Naive thymus-derived CD4-positive, alpha-beta T cell (primary cell): ENCODE measurements around the gene DEAF1. TPM values are rescaled to one million over a fixed set of nuclear protein-coding genes. Genes with fewer than 3 reads are reported as not detected.

Source experiments
- ATAC-seq: fragments of 150-1000 bp; cut with Tn5 transposase; 2 replicates; pipeline ENCODE4 v1.10.0; 2021; ENCODE audit warnings: mild to moderate bottlenecking, moderate library complexity
- CTCF ChIA-PET: fragments of 350-600 bp; sonication (Branson Sonifier 250); formaldehyde crosslinking; loops from one replicate; lab custom pipeline; 2021; ENCODE audit warnings: antibody characterized with exemption; lab: Charles Lee
- POLR2A ChIA-PET: fragments of 350-600 bp; sonication (Branson Sonifier 250); formaldehyde crosslinking; loops from one replicate; lab custom pipeline; 2021; ENCODE audit warnings: antibody characterized with exemption, inconsistent platforms; lab: Charles Lee
- DNase-seq, 9 donors: peaks; one replicate each; pipeline versions ENCODE4 v3.0.0 to v3.0.0-alpha.2; 2020 to 2022; ENCODE audit warnings: mixed read lengths in 1 of 9
- H3K27ac ChIP-seq: one replicate; pipeline ENCODE4 v1.7.0; 2013; ENCODE audit warnings: mild to moderate bottlenecking, low read depth, low read length, moderate library complexity
- H3K27me3 ChIP-seq, 2 donors: one replicate each; pipeline ENCODE4 v1.7.0; 2013; ENCODE audit warnings: low read length in 2 of 2, mild to moderate bottlenecking in 2 of 2, moderate library complexity in 2 of 2; ENCODE audit not compliant: control insufficient read depth in 2 of 2, insufficient read depth in 2 of 2
- H3K36me3 ChIP-seq, 3 experiments: 1 replicate in 2 of 3; 2 replicates in 1 of 3; pipeline ENCODE4 v1.7.0; 2013; ENCODE audit warnings: low read length in 3 of 3, mild to moderate bottlenecking in 3 of 3, moderate library complexity in 1 of 3; ENCODE audit not compliant: insufficient read depth in 3 of 3, control insufficient read depth in 2 of 3
- H3K4me1 ChIP-seq, 2 donors: one replicate each; pipeline ENCODE4 v1.7.0; 2013; ENCODE audit warnings: low read length in 2 of 2, mild to moderate bottlenecking in 2 of 2, moderate library complexity in 1 of 2; ENCODE audit not compliant: control insufficient read depth in 2 of 2, insufficient read depth in 2 of 2
- H3K4me3 ChIP-seq: 2 replicates; pipeline ENCODE4 v1.7.0; 2013; ENCODE audit warnings: mild to moderate bottlenecking, low read length
- H3K9me3 ChIP-seq, 3 experiments: 1 replicate in 2 of 3; 2 replicates in 1 of 3; pipeline ENCODE4 v1.7.0; 2013; ENCODE audit warnings: low read length in 3 of 3; ENCODE audit not compliant: control insufficient read depth in 2 of 3
- H3K27ac Mint-ChIP-seq, 9 donors: one replicate each; pipeline ENCODE4 v1.8.0; 2020 to 2022; ENCODE audit warnings: mixed read lengths in 9 of 9, mild to moderate bottlenecking in 8 of 9, moderate library complexity in 5 of 9, inconsistent platforms in 2 of 9
- H3K27me3 Mint-ChIP-seq, 5 donors: one replicate each; pipeline ENCODE4 v1.8.0; 2021 to 2022; ENCODE audit warnings: mixed read lengths in 5 of 5, mild to moderate bottlenecking in 1 of 5
- H3K36me3 Mint-ChIP-seq, 5 donors: one replicate each; pipeline ENCODE4 v1.8.0; 2020 to 2022; ENCODE audit warnings: mixed read lengths in 5 of 5, mild to moderate bottlenecking in 3 of 5, inconsistent platforms in 1 of 5
- H3K4me1 Mint-ChIP-seq, 7 donors: one replicate each; pipeline ENCODE4 v1.8.0; 2020 to 2022; ENCODE audit warnings: mixed read lengths in 7 of 7, mild to moderate bottlenecking in 3 of 7, inconsistent platforms in 1 of 7
- H3K4me3 Mint-ChIP-seq, 10 donors: one replicate each; pipeline ENCODE4 v1.8.0; 2020 to 2022; ENCODE audit warnings: mild to moderate bottlenecking in 10 of 10, mixed read lengths in 10 of 10, moderate library complexity in 6 of 10, inconsistent platforms in 2 of 10
- H3K9me3 Mint-ChIP-seq, 11 donors: one replicate each; pipeline ENCODE4 v1.8.0; 2020 to 2022; ENCODE audit warnings: mixed read lengths in 11 of 11, mild to moderate bottlenecking in 4 of 11, inconsistent platforms in 1 of 11, moderate library complexity in 1 of 11
- intact Hi-C, 2 donors: fragments of 100-400 bp; cut with micrococcal nuclease; formaldehyde crosslinking; loops; one replicate each; pipeline ENCODE4 v1.15.1; 2023
- polyA plus RNA-seq, 2 donors: library from polyadenylated mRNA; unstranded; fragments of 300-500 nt; fragmentation: Illumina TruSeq; gene quantifications; one replicate each; pipeline ENCODE4 v1.2.3, GENCODE V29; 2021
- total RNA-seq, 6 experiments: library from RNA in 5 of 6; stranded (reverse) in 5 of 6; gene quantifications; 1 replicate in 5 of 6; 2 replicates in 1 of 6; pipeline ENCODE4 v1.2.3 and lab custom pipeline; 2021 to 2026

Gene DEAF1
- total and polyA plus RNA-seq, 7 experiments from 2014 or later = 33.0 to 117 (median 54.2) TPM

GRCh38 chr11:624705-625635 is 70.1 kb downstream of the DEAF1 start, which contains the start of gene CDHR5:
TSS of gene CDHR5 (minus strand) at chr11:624955. CDS start at chr11:624902, 53 bp downstream.
- Mint-ChIP-seq H3K27me3 (peaks cover 21 to 25% (median 22%) of the 10 kb centered on the region in 5 donors), H3K27ac (no peak within 1 kb of the TSS), H3K9me3 (peaks cover 0 to 5% (median 0%) of the 10 kb centered on the region in 11 donors), H3K36me3 (peaks cover 0 to 5% (median 0%) of the 10 kb centered on the region in 5 donors), H3K4me3 (peak within 1 kb of the TSS in 1 of 10 donors; percentile 52), H3K4me1 (peaks cover 17 to 23% (median 20%) of the 10 kb centered on the region in 7 donors)
- POLR2A ChIA-PET = interaction anchor here (1.0 kb wide), 1 partner anchor 74 kb away, joined by 3 read pairs; no protein-coding TSS in a partner anchor
- DNase-seq (no peak), ATAC-seq (no peak)
- no peaks in the 10 kb centered on the region for H3K36me3 ChIP-seq
- CTCF ChIA-PET = no interaction called here
- peaks cover 0 to 7% of the 10 kb centered on the region in 2 donors for H3K4me1 ChIP-seq
- no peak within 1 kb of the TSS for H3K27ac ChIP-seq
- intact Hi-C loops = no loop called here
- H3K9me3 ChIP-seq = no peaks in the 10 kb centered on the region
- H3K4me3 ChIP-seq = no peak within 1 kb of the TSS
- H3K27me3 ChIP-seq = no peaks in the 10 kb centered on the region

GRCh38 chr11:623999-624704 is 70.9 kb downstream of the DEAF1 start:
- H3K4me3 ChIP-seq = no peak overlapping the region
- no peak overlapping the region for H3K27ac ChIP-seq
- Mint-ChIP-seq H3K4me1 (peaks cover 11 to 17% (median 15%) of the 10 kb centered on the region in 7 donors), H3K36me3 (peaks cover 0 to 5% (median 0%) of the 10 kb centered on the region in 5 donors), H3K27ac (no peak overlapping the region), H3K27me3 (peaks cover 17 to 20% (median 17%) of the 10 kb centered on the region in 5 donors), H3K4me3 (no peak overlapping the region), H3K9me3 (peaks cover 0 to 5% (median 0%) of the 10 kb centered on the region in 11 donors)
- DNase-seq = peak in 1 of 9 donors; percentile 6
- no peaks in the 10 kb centered on the region for H3K9me3 ChIP-seq
- no peak for ATAC-seq
- no peaks in the 10 kb centered on the region for H3K27me3 ChIP-seq
- H3K4me1 ChIP-seq = peaks cover 0 to 7% of the 10 kb centered on the region in 2 donors
- POLR2A ChIA-PET = interaction anchor here (1.0 kb wide), 1 partner anchor 73 kb away, joined by 3 read pairs; no protein-coding TSS in a partner anchor
- CTCF ChIA-PET = interaction anchor here (0.5 kb wide), 1 partner anchor 107 kb away, joined by 5 read pairs; no protein-coding TSS in a partner anchor
- intact Hi-C loops = no loop called here
- H3K36me3 ChIP-seq = no peaks in the 10 kb centered on the region

GRCh38 chr11:623349-623869 is 71.6 kb downstream of the DEAF1 start:
- ChIA-PET CTCF (interaction anchor here (0.5 kb wide), 1 partner anchor 108 kb away, joined by 5 read pairs; no protein-coding TSS in a partner anchor), POLR2A (no interaction called here)
- Mint-ChIP-seq H3K9me3 (peaks cover 0 to 5% (median 0%) of the 10 kb centered on the region in 11 donors), H3K4me1 (peaks cover 4 to 10% (median 7%) of the 10 kb centered on the region in 7 donors), H3K27ac (peak overlapping the region in 1 of 9 donors; percentile 33), H3K27me3 (peaks cover 10 to 14% (median 10%) of the 10 kb centered on the region in 5 donors), H3K36me3 (peaks cover 0 to 5% (median 0%) of the 10 kb centered on the region in 5 donors), H3K4me3 (no peak overlapping the region)
- Histone ChIP-seq H3K4me1 (peaks cover 0 to 4% of the 10 kb centered on the region in 2 donors), H3K27ac (no peak overlapping the region), H3K9me3 (no peaks in the 10 kb centered on the region), H3K27me3 (no peaks in the 10 kb centered on the region), H3K36me3 (no peaks in the 10 kb centered on the region), H3K4me3 (no peak overlapping the region)
- no peak for ATAC-seq
- DNase-seq = peak in 1 of 9 donors; percentile 4
- intact Hi-C loops = no loop called here

GRCh38 chr11:621838-622237 is 73.2 kb downstream of the DEAF1 start:
- no peaks in the 10 kb centered on the region for H3K36me3 Mint-ChIP-seq
- POLR2A ChIA-PET = no interaction called here
- no peaks in the 10 kb centered on the region for H3K27me3 ChIP-seq
- ATAC-seq = no peak
- peaks cover 0 to 2% (median 0%) of the 10 kb centered on the region in 7 donors for H3K4me1 Mint-ChIP-seq
- peaks cover 0 to 5% (median 0%) of the 10 kb centered on the region in 5 donors for H3K27me3 Mint-ChIP-seq
- no peak overlapping the region for H3K27ac ChIP-seq
- no peak overlapping the region for H3K4me3 Mint-ChIP-seq
- CTCF ChIA-PET = no interaction called here
- no peaks in the 10 kb centered on the region for H3K36me3 ChIP-seq
- H3K4me1 ChIP-seq = no peaks in the 10 kb centered on the region
- H3K9me3 ChIP-seq = no peaks in the 10 kb centered on the region
- H3K4me3 ChIP-seq = no peak overlapping the region
- intact Hi-C loops = no loop called here
- DNase-seq = peak in 1 of 9 donors; percentile 6
- H3K27ac Mint-ChIP-seq = no peak overlapping the region
- no peaks in the 10 kb centered on the region for H3K9me3 Mint-ChIP-seq

- Mint-ChIP-seq H3K36me3 (no peaks in the 10 kb centered on the region), H3K27me3 (peaks cover 0 to 5% (median 0%) of the 10 kb centered on the region in 5 donors), H3K4me1 (peaks cover 0 to 8% (median 3%) of the 10 kb centered on the region in 7 donors), H3K9me3 (no peaks in the 10 kb centered on the region), H3K4me3 (no peak overlapping the region), H3K27ac (no peak overlapping the region)
- no peaks in the 10 kb centered on the region for H3K36me3 ChIP-seq
- ChIA-PET CTCF (no interaction called here), POLR2A (no interaction called here)
- H3K9me3 ChIP-seq = no peaks in the 10 kb centered on the region
- H3K4me1 ChIP-seq = no peaks in the 10 kb centered on the region
- intact Hi-C loops = no loop called here
- peak in 1 of 9 donors; percentile 5 for DNase-seq
- no peak overlapping the region for H3K27ac ChIP-seq
- H3K27me3 ChIP-seq = no peaks in the 10 kb centered on the region
- ATAC-seq = peak; percentile 13
- no peak overlapping the region for H3K4me3 ChIP-seq
Observed at GRCh38 chr11:620935-621814, 73.8 kb downstream of the DEAF1 start.
